Sigmoid colon (tissue), 4 donors: ENCODE measurements around the gene KIF26A.

Source experiments
- EP300 ChIP-seq, 4 donors: sonication (generic); formaldehyde crosslinking; IDR thresholded peaks; one replicate each; pipeline ENCODE4 v1.6.1; 2017; ENCODE audit warnings: antibody characterized with exemption in 4 of 4
- POLR2A ChIP-seq, 2 donors: fragments of 450-650 bp; IDR thresholded peaks; one replicate each; pipeline ENCODE4 v1.6.1; 2016; ENCODE audit warnings: antibody characterized with exemption in 2 of 2, mild to moderate bottlenecking in 2 of 2, moderate library complexity in 2 of 2
- POLR2AphosphoS5 ChIP-seq, 4 donors: sonication (generic); formaldehyde crosslinking; IDR thresholded peaks; one replicate each; pipeline ENCODE4 v1.6.1; 2017; ENCODE audit warnings: antibody characterized with exemption in 4 of 4
- TF ChIP-seq, protein P1 (sequence below), 4 experiments: fragments of 450-650 bp in 3 of 4; fragments of 200-600 bp in 1 of 4; IDR thresholded peaks; one replicate each; pipeline ENCODE4 v1.5.1; 2016 to 2019; ENCODE audit warnings: antibody characterized with exemption in 4 of 4, mild to moderate bottlenecking in 3 of 4, moderate library complexity in 2 of 4

DNA sequence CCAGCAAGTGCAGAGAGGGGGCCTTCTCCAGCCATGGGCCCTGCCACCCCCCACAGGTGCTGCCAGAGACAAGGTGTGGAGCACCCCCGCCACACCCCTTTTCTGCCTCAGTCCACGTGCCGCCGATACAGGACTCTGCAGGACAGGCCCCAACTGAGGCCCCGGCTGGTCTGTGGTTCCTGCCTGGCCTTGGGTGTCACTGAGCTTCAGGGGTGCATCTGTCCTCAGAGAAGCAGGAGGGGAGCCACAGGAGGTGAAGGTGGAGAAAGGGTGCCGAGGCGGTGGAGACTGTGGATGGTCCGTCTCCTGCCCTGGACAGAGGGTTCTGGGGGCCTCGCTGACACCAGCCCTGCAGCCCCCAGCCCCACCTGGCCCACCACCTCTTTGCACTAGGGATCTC is 63.1 kb downstream of the KIF26A start:
- TF ChIP-seq EP300 (IDR thresholded peaks at IDR 0.05), result no peak
- TF ChIP-seq, protein P1, sequence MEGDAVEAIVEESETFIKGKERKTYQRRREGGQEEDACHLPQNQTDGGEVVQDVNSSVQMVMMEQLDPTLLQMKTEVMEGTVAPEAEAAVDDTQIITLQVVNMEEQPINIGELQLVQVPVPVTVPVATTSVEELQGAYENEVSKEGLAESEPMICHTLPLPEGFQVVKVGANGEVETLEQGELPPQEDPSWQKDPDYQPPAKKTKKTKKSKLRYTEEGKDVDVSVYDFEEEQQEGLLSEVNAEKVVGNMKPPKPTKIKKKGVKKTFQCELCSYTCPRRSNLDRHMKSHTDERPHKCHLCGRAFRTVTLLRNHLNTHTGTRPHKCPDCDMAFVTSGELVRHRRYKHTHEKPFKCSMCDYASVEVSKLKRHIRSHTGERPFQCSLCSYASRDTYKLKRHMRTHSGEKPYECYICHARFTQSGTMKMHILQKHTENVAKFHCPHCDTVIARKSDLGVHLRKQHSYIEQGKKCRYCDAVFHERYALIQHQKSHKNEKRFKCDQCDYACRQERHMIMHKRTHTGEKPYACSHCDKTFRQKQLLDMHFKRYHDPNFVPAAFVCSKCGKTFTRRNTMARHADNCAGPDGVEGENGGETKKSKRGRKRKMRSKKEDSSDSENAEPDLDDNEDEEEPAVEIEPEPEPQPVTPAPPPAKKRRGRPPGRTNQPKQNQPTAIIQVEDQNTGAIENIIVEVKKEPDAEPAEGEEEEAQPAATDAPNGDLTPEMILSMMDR (IDR thresholded peaks at IDR 0.05), result no peak
- TF ChIP-seq POLR2A (IDR thresholded peaks at IDR 0.05), result no peak
- no peak for TF ChIP-seq POLR2AphosphoS5 (IDR thresholded peaks at IDR 0.05)
